Spleen (tissue), 7 donors: ENCODE data around the gene NCOR1.

ENCODE experiments used
- POLR2AphosphoS5 ChIP-seq, 3 donors: sonication (generic); formaldehyde crosslinking; IDR thresholded peaks; one replicate each; pipeline ENCODE4 v1.5.1; 2017; ENCODE audit warnings: antibody characterized with exemption in 3 of 3
- TF ChIP-seq, protein P1 (sequence below), 11 experiments: fragments of 200-600 bp in 7 of 11; fragments of 450-650 bp in 4 of 11; sonication (generic) in 4 of 11; IDR thresholded peaks in 8 of 11; conservative IDR thresholded peaks in 3 of 11; 1 replicate in 7 of 11; 2 replicates in 4 of 11; pipeline versions ENCODE4 v1.4.0 to v1.8.0; 2016 to 2021; ENCODE audit warnings: antibody characterized with exemption in 11 of 11, inconsistent platforms in 4 of 11, mild to moderate bottlenecking in 1 of 11
- donor health status: DM: no; HTN: no; CAD: no; lungs with moderate emphysema.
- donor health status: DM: no; HTN: no; CAD: no.
- donor health status: DM: no; HTN: no; CAD: no.

DNA sequence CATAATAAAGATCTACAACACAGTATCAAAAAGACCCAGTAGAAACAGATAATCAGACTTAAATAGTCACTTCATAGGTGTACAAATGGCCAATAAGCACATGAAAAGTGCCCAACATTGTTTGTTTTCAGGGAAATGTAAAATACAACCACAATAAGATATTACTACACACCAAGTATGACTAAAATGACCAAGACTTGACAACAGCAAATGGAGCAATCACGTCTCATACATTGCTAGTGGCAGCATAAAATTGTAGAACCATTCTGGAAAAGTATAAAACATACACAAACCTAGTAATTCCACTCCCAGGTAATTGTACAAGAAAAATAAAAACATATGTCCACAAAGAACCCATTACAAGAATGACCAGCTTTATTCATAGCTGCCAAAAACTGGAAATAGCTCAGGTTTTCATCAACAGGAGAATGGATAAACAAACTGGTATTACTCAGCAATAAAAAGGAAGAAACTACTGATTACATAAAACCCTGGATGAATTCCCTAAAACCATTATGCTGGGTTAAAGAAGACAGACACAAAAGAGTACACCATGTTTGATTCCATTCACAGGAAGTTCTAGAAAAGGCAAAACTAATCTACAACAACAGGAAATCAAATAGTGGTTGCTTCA lies 130.2 kb downstream of the NCOR1 start:
- TF ChIP-seq POLR2AphosphoS5 (IDR thresholded peaks at IDR 0.05), result no peak
- TF ChIP-seq, protein P1, sequence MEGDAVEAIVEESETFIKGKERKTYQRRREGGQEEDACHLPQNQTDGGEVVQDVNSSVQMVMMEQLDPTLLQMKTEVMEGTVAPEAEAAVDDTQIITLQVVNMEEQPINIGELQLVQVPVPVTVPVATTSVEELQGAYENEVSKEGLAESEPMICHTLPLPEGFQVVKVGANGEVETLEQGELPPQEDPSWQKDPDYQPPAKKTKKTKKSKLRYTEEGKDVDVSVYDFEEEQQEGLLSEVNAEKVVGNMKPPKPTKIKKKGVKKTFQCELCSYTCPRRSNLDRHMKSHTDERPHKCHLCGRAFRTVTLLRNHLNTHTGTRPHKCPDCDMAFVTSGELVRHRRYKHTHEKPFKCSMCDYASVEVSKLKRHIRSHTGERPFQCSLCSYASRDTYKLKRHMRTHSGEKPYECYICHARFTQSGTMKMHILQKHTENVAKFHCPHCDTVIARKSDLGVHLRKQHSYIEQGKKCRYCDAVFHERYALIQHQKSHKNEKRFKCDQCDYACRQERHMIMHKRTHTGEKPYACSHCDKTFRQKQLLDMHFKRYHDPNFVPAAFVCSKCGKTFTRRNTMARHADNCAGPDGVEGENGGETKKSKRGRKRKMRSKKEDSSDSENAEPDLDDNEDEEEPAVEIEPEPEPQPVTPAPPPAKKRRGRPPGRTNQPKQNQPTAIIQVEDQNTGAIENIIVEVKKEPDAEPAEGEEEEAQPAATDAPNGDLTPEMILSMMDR (IDR thresholded peaks at IDR 0.05 in 8 of 11, conservative IDR thresholded peaks at IDR 0.05 in 3 of 11), result no peak
